Esophagus muscularis mucosa (tissue), 4 donors: ENCODE results near the gene CDCP2. TPM values are rescaled to one million over a fixed set of nuclear protein-coding genes. Genes with fewer than 3 reads are reported as not detected.

Experiments used
- DNase-seq: peaks from one replicate; pipeline ENCODE4 v3.0.0-alpha.2; 2017; ENCODE audit errors: extremely low spot score
- H3K27ac ChIP-seq, 4 donors: fragments of 200-600 bp; sonication (generic); replicated peaks in 1 of 4; 1 replicate in 3 of 4; 2 replicates in 1 of 4; pipeline ENCODE4 v1.5.1; 2016 to 2019; ENCODE audit warnings: mild to moderate bottlenecking in 1 of 4
- H3K27me3 ChIP-seq, 4 donors: fragments of 200-600 bp; sonication (generic); one replicate each; pipeline versions ENCODE4 v1.5.1 to v1.6.0; 2016 to 2019
- H3K36me3 ChIP-seq, 4 donors: fragments of 200-600 bp; sonication (generic); one replicate each; pipeline ENCODE4 v1.5.1; 2016 to 2019
- H3K4me1 ChIP-seq, 4 donors: fragments of 200-600 bp; sonication (generic); one replicate each; pipeline ENCODE4 v1.5.1; 2016 to 2019
- H3K4me3 ChIP-seq, 4 donors: fragments of 200-600 bp; sonication (generic); 1 replicate in 2 of 4; 2 replicates in 2 of 4; pipeline ENCODE4 v1.5.1; 2016 to 2019; ENCODE audit warnings: mild to moderate bottlenecking in 4 of 4, moderate library complexity in 1 of 4
- H3K9me3 ChIP-seq, 4 donors: fragments of 200-600 bp; sonication (generic); 1 replicate in 3 of 4; 2 replicates in 1 of 4; pipeline ENCODE4 v1.5.1; 2016 to 2019
- EP300 ChIP-seq: sonication (generic); formaldehyde crosslinking; IDR thresholded peaks from one replicate; pipeline ENCODE4 v1.6.1; 2017; ENCODE audit warnings: antibody characterized with exemption
- POLR2A ChIP-seq: fragments of 450-650 bp; IDR thresholded peaks from one replicate; pipeline ENCODE4 v1.6.1; 2017; ENCODE audit warnings: antibody characterized with exemption, moderate library complexity, mild to moderate bottlenecking, low read depth
- POLR2AphosphoS5 ChIP-seq, 2 donors: sonication (generic); formaldehyde crosslinking; IDR thresholded peaks; one replicate each; pipeline ENCODE4 v1.6.1; 2017; ENCODE audit warnings: antibody characterized with exemption in 2 of 2
- WGBS: methylation state at CpG from one replicate; pipeline ENCODE4 v1.1.5; 2018; 5-methylcytosine and 5-hydroxymethylcytosine counted together
- intact Hi-C: fragments of 100-400 bp; cut with DNase I; formaldehyde crosslinking; loops from one replicate; pipeline ENCODE4 v1.15.1; 2023
- total RNA-seq, 4 donors: library from RNA; depleted of rRNA; stranded (reverse); fragments of >200 nt; gene quantifications; one replicate each; pipeline versions ENCODE4 v1.1.0 to v1.2.1, GENCODE V29; 2016
- TF ChIP-seq, protein P1 (sequence below), 3 experiments: fragments of 200-600 bp in 2 of 3; fragments of 450-650 bp in 1 of 3; sonication (generic) in 2 of 3; IDR thresholded peaks; one replicate each; pipeline ENCODE4 v1.5.1; 2017 to 2019; ENCODE audit warnings: antibody characterized with exemption in 3 of 3, mild to moderate bottlenecking in 2 of 3, moderate library complexity in 1 of 3

CDCP2 gene
- total RNA-seq: under 1 TPM in 3 of 4 donors, not detected in 1; 0.26 to 0.40 (median 0.33) TPM

DNA sequence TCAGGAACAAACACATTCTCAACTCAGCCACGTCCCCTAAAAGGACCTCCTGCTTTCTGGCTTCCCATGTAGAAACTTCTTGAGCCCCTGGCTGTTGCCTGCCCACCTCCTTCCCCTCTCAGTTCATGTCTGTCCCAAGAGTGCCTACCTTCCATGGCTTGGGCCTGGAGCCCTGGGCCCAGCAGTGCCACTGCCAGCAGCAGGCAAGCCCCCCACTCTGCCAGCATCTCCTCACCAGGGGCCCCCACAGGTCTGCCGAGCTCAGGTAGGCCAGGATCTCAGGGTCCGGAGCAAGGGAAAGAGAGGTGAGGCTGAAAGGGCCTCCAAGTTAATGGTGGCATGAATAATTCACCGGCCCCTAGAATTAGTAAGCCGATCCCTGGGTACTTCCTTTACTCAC is at the start of gene CDCP2:
TSS of gene CDCP2 (minus strand) at position 305 of the 400 bp plus-strand sequence. CDS start at position 227, 78 bp downstream.
- H3K4me1 ChIP-seq: peaks cover 0 to 9% (median 4%) of the 10 kb centered on the region in 4 donors
- no peak within 1 kb of the TSS for H3K4me3 ChIP-seq
- intact Hi-C loops: no loop called here
- no peaks in the 10 kb centered on the region for H3K9me3 ChIP-seq
- no peak for DNase-seq
- no peaks in the 10 kb centered on the region for H3K27me3 ChIP-seq
- no peaks in the 10 kb centered on the region for H3K36me3 ChIP-seq
- WGBS: 94% methylated on average over 4 of the region's 5 CpGs
- peak within 1 kb of the TSS in 1 of 4 donors; percentile 54 for H3K27ac ChIP-seq
- no peak for TF ChIP-seq POLR2AphosphoS5 (IDR thresholded peaks at IDR 0.05)
- TF ChIP-seq, protein P1, sequence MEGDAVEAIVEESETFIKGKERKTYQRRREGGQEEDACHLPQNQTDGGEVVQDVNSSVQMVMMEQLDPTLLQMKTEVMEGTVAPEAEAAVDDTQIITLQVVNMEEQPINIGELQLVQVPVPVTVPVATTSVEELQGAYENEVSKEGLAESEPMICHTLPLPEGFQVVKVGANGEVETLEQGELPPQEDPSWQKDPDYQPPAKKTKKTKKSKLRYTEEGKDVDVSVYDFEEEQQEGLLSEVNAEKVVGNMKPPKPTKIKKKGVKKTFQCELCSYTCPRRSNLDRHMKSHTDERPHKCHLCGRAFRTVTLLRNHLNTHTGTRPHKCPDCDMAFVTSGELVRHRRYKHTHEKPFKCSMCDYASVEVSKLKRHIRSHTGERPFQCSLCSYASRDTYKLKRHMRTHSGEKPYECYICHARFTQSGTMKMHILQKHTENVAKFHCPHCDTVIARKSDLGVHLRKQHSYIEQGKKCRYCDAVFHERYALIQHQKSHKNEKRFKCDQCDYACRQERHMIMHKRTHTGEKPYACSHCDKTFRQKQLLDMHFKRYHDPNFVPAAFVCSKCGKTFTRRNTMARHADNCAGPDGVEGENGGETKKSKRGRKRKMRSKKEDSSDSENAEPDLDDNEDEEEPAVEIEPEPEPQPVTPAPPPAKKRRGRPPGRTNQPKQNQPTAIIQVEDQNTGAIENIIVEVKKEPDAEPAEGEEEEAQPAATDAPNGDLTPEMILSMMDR (IDR thresholded peaks at IDR 0.05): no peak
- no peak for TF ChIP-seq EP300
- TF ChIP-seq POLR2A: no peak

DNA sequence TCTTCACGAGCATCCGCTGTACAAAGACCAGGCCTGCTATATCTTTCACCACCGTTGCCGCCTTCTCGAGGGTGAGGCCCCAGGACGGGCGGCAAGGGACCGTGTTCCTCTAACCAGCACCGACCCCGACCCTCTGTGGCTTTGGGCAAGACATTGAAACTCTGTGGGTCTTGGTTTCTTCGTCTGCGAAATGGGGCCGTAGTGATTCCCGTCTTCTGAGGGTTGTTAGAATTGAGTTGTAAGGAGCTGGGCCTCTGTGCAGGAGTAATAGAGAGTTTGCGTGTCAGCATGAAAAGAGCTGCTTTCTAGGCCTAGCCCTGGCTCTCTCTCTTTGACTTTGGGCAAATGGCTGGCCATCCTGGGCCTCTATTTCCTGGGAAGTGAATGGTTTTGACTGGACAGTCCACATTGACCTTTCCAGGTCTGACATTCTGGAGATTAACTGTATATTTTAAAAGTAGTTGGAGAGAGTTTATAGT is 47.8 kb upstream of the CDCP2 start:
- Histone ChIP-seq H3K9me3 (no peaks in the 10 kb centered on the region), H3K4me3 (peak overlapping the region; percentile 78 to 86 (median 84)), H3K36me3 (peaks cover 6 to 39% (median 25%) of the 10 kb centered on the region in 4 donors), H3K4me1 (peaks cover 14 to 33% (median 29%) of the 10 kb centered on the region in 4 donors), H3K27ac (peak overlapping the region; percentile 81 to 85 (median 81)), H3K27me3 (no peaks in the 10 kb centered on the region)
- WGBS: 5% methylated on average over 11 of the region's 15 CpGs
- DNase-seq: no peak
- TF ChIP-seq, protein P1 (IDR thresholded peaks at IDR 0.05): no peak
- TF ChIP-seq EP300: no peak
- TF ChIP-seq POLR2A: no peak
- intact Hi-C loops: loop anchor here (5.0 kb wide), 2 partner anchors 207 to 287 kb away; partner anchors contain the start of gene SSBP3

DNA sequence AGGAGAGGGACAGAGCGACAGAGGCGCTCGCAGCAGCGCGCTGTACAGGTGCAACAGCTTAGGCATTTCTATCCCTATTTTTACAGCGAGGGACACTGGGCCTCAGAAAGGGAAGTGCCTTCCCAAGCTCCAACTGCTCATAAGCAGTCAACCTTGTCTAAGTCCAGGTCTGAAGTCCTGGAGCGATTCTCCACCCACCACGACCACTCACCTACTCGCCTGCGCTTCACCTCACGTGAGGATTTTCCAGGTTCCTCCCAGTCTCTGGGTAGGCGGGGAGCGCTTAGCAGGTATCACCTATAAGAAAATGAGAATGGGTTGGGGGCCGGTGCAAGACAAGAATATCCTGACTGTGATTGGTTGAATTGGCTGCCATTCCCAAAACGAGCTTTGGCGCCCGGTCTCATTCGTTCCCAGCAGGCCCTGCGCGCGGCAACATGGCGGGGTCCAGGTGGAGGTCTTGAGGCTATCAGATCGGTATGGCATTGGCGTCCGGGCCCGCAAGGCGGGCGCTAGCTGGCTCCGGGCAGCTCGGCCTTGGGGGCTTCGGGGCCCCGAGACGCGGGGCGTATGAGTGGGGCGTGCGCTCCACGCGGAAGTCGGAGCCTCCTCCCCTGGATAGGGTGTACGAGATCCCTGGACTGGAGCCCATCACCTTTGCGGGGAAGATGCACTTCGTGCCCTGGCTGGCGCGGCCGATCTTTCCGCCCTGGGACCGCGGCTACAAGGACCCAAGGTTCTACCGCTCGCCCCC is 47.1 kb upstream of the CDCP2 start, which contains the start of the genes CYB5RL and MRPL37:
TSS of gene CYB5RL (minus strand) at position 266 of the 754 bp plus-strand sequence. CDS start 4,414 bp downstream, outside the sequence.
TSS of gene MRPL37 (plus strand) at position 403 of the 754 bp plus-strand sequence. CDS start at position 480, 77 bp downstream.
- DNase-seq: peak; percentile 98
- H3K9me3 ChIP-seq: no peaks in the 10 kb centered on the region
- H3K4me3 ChIP-seq: peak within 1 kb of the TSS; percentile 78 to 86 (median 84)
- under 1% methylated on average over 41 of the region's 51 CpGs for WGBS
- H3K4me1 ChIP-seq: peaks cover 14 to 33% (median 29%) of the 10 kb centered on the region in 4 donors
- intact Hi-C loops: loop anchor here (5.0 kb wide), 2 partner anchors 207 to 287 kb away; partner anchors contain the start of gene SSBP3
- H3K36me3 ChIP-seq: peaks cover 0 to 39% (median 25%) of the 10 kb centered on the region in 4 donors
- H3K27ac ChIP-seq: peak within 1 kb of the TSS; percentile 81 to 85 (median 81)
- no peaks in the 10 kb centered on the region for H3K27me3 ChIP-seq
- TF ChIP-seq EP300 (no peak), POLR2AphosphoS5 (IDR thresholded peaks at IDR 0.05) (peak; percentile 80 to 87)

DNA sequence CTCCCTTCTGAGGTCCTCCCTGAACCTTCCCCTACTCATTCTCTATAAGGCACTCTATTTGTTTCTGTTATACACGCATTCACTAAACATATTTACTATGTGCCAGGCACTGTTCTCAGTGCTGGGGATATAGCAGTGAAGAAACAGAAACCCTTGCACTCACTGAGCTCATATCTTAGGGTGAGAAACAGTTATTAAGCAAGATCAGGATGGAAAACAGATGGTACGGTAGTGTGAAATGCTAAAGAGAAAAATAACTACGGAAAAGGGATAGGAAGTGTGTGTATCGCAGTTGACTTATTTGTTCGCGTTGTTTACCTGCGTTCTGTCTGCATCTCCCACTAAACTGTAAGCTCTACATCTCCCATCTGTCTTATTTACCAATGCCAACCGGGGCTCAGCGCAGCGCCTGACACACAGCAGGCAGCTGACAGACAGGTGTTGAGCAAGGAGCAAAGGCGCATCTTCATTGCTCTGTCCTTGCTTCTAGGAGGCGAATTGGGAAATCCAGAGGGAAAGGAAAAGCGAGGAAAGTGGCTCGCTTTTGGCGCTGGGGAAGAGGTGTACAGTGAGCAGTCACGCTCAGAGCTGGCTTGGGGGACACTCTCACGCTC is 46.5 kb upstream of the CDCP2 start:
- no peak for DNase-seq
- peaks cover 4 to 39% (median 25%) of the 10 kb centered on the region in 4 donors for H3K36me3 ChIP-seq
- H3K4me1 ChIP-seq: peaks cover 14 to 33% (median 29%) of the 10 kb centered on the region in 4 donors
- peak overlapping the region; percentile 78 to 86 (median 84) for H3K4me3 ChIP-seq
- H3K27me3 ChIP-seq: no peaks in the 10 kb centered on the region
- H3K27ac ChIP-seq: peak overlapping the region; percentile 81 to 85 (median 81)
- H3K9me3 ChIP-seq: no peaks in the 10 kb centered on the region
- TF ChIP-seq EP300 (no peak), POLR2AphosphoS5 (IDR thresholded peaks at IDR 0.05) (no peak), POLR2A (no peak)
- TF ChIP-seq, protein P1 (IDR thresholded peaks at IDR 0.05): no peak
- WGBS: 19% methylated on average over 16 of the region's 17 CpGs
- intact Hi-C loops: no loop called here

DNA sequence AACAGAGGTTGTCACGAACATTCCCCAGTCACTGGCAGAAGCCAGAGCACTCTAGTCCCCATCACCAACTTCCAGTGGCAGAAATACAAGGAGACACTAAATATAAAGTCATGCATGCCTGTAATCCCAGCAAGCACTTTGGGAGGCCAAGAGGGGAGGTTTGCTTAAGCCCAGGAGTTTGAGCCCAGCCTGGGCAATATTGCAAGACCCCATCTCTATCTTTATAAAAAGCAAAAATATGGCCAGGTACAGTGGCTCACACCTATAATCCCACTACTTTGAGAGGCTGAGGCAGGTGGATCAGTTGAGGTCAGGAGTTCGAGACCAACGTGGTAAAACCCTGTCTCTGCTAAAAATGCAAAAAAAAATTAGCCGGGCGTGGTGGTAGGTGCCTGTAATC is 40.7 kb upstream of the CDCP2 start:
- Histone ChIP-seq H3K36me3 (peaks cover 12 to 76% (median 49%) of the 10 kb centered on the region in 4 donors), H3K4me1 (no peaks in the 10 kb centered on the region), H3K4me3 (no peak overlapping the region), H3K27me3 (no peaks in the 10 kb centered on the region), H3K27ac (no peak overlapping the region), H3K9me3 (no peaks in the 10 kb centered on the region)
- no peak for DNase-seq
- no peak for TF ChIP-seq EP300
- TF ChIP-seq POLR2AphosphoS5 (IDR thresholded peaks at IDR 0.05): no peak
- TF ChIP-seq POLR2A: no peak
- TF ChIP-seq, protein P1 (IDR thresholded peaks at IDR 0.05): no peak
- 95% methylated on average over 5 of the region's 5 CpGs for WGBS
- intact Hi-C loops: no loop called here
